ENCODE results near the gene FBXW8.

The FBXW8 gene, protein sequence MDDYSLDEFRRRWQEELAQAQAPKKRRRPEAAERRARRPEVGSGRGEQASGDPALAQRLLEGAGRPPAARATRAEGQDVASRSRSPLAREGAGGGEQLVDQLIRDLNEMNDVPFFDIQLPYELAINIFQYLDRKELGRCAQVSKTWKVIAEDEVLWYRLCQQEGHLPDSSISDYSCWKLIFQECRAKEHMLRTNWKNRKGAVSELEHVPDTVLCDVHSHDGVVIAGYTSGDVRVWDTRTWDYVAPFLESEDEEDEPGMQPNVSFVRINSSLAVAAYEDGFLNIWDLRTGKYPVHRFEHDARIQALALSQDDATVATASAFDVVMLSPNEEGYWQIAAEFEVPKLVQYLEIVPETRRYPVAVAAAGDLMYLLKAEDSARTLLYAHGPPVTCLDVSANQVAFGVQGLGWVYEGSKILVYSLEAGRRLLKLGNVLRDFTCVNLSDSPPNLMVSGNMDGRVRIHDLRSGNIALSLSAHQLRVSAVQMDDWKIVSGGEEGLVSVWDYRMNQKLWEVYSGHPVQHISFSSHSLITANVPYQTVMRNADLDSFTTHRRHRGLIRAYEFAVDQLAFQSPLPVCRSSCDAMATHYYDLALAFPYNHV

DNA sequence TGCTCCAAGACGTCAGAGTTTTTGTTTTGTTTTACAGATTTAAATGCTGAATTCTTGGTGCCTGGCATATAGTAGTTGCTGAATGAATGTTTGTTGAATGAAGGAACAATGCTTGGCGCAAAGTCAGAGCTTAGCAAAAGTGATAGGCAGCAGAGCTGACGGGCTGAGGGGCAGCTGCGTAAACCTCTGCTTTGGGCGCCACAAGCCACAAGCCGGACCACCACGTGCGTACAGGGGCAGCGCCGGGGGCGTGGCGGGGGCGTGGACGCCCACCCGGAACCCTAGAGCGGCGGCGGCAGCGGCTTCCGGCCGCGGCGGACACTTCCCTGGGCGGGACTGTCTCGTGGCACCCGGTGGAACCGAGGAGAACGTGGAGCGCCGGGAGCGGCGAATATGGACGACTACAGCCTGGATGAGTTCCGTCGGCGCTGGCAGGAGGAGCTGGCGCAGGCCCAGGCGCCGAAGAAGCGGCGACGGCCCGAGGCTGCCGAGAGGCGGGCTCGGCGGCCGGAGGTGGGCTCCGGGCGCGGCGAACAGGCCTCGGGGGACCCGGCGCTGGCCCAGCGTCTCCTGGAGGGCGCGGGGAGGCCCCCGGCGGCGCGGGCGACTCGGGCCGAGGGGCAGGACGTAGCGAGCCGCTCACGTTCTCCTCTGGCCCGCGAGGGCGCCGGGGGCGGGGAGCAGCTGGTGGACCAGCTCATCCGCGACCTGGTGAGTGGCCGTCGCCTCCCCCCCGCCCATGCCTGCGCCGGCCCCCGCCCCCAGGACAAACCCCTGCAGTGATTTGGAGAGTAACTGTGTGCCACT lies at the start of gene FBXW8:
Gene FBXW8 (plus strand): TSS at position 306 of the 807 bp plus-strand sequence. CDS start 88 bp downstream, at position 394.
- Mint-ChIP-seq H3K27ac (peak within 1 kb of the TSS; percentile 79), H3K4me3 (peak within 1 kb of the TSS; percentile 70)

DNA sequence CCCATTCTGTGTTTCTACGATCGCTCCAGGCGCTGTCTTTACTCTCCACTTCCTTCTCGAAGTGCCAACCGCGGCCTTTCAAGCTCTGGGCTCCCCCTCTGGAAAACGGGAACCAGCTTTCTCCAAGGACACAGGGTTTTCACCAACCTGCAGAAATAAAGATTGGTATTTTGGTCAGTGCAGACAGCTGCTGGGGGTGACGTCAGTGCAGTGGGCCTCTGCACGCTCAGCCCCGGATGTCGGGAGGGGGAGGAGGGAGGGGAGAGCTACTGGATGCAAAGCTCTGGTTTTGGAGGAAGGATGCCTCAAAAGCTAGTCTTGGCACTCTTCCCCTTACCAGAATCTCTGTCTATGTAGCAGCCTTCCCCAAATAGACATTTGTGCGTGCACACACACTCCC lies 49.4 kb upstream of the FBXW8 start:
- DNase-seq (ENCODE audit: low spot score in 2 of 2) (no peak), ATAC-seq (peak; percentile 75)
- H3K9me3 Mint-ChIP-seq = no peaks in the 10 kb centered on the region
- H3K36me3 Mint-ChIP-seq = no peaks in the 10 kb centered on the region
- H3K4me1 Mint-ChIP-seq = peaks cover 7% of the 10 kb centered on the region
- no peak overlapping the region for H3K27ac Mint-ChIP-seq
- no peak overlapping the region for H3K4me3 Mint-ChIP-seq

More for the DNA sequence above, at the start of gene FBXW8:
- DNase-seq (ENCODE audit: low spot score in 2 of 2) (peak; percentile 57 to 87), ATAC-seq (peak; percentile 88)
- Mint-ChIP-seq H3K9me3 (no peaks in the 10 kb centered on the region), H3K36me3 (no peaks in the 10 kb centered on the region), H3K4me1 (peaks cover 27% of the 10 kb centered on the region)

DNA sequence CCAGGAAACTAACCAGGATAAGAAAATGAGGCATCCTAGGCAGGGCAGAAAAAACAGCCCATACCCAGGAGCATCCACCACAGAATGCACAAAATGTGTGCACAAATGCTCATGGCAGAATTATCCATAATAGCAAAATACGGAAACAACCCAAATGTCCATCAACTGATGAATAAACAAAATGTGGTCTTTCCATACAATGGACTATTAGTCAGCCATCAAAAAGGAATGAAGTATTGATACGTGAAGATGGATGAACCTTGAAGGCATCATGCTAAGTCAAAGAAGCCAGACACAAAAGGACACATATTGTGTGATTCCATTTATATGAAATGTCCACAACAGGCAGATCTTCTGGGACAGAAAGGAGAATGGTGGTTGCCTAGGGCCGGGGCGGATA lies 48.6 kb upstream of the FBXW8 start:
- Mint-ChIP-seq H3K27ac (no peak overlapping the region), H3K4me1 (peaks cover 7% of the 10 kb centered on the region), H3K4me3 (no peak overlapping the region), H3K36me3 (no peaks in the 10 kb centered on the region), H3K9me3 (no peaks in the 10 kb centered on the region)
- ATAC-seq = no peak
- no peak for DNase-seq (ENCODE audit: low spot score in 2 of 2)

DNA sequence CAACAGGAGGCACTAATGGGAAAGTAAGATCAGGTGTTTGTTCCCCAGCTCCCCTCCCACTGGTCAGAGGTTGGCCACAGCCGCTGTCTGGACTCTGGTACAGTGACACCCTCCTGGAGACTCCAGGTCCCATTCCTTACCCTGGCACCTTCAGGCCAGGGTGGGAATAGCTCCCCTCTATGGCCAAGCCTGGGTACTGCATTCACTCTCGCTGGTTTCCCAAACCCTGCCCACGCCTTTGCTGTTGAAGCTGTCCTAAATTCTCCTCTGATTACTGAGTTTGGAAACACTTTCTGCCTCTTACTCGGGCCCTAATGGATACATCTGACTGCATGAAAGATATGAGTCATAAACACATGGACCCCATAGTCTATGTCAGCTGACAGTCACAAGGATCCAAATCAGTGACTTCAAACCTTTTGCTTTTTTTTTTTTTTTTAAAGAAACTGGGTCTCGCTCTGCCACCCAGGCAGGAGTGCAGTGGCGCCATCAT lies 47.4 kb upstream of the FBXW8 start:
- Mint-ChIP-seq H3K36me3 (no peaks in the 10 kb centered on the region), H3K9me3 (no peaks in the 10 kb centered on the region), H3K4me1 (peaks cover 7% of the 10 kb centered on the region), H3K4me3 (no peak overlapping the region), H3K27ac (no peak overlapping the region)
- ATAC-seq = no peak
- no peak for DNase-seq (ENCODE audit: low spot score in 2 of 2)

DNA sequence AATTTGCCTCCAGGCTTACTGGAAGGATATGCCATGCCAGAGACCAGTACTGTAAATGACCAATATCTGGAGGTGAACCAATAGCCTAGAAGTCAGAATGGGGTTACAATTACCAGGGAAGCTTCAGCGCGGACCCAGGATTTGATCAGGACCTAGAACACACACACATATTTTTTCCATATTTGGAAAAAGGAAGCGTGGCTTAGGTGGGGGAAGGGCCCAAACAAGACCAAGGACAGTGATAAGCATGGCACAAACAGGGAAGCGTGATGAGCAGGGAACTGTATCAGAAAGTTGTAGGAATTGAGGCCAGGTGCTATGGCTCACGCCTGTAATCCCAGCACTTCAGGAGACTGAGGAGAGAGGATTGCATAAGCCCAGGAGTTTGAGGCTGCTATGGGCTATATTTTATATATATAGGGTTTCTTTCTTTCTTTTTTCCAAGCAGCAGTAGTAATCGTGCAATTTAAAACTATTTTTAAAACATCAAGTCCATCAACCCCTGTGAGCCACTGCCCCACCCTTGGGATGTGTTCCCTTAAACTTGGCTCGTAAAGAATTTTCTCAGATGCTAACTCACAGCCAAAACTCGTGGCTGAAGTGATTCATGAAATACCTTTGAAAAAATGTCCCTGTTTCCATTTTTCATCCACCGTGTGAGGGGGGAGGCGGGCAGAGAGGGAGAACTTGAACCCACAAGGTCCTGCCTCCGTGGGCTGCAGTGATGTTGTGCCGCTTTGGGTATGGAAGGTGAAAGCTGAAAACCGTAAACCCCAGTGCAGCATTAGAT lies 46.2 kb upstream of the FBXW8 start:
- ATAC-seq (no peak), DNase-seq (ENCODE audit: low spot score in 2 of 2) (no peak)
- peaks cover 7% of the 10 kb centered on the region for H3K4me1 Mint-ChIP-seq
- H3K9me3 Mint-ChIP-seq = no peaks in the 10 kb centered on the region
- no peak overlapping the region for H3K4me3 Mint-ChIP-seq
- H3K36me3 Mint-ChIP-seq = no peaks in the 10 kb centered on the region
- no peak overlapping the region for H3K27ac Mint-ChIP-seq

DNA sequence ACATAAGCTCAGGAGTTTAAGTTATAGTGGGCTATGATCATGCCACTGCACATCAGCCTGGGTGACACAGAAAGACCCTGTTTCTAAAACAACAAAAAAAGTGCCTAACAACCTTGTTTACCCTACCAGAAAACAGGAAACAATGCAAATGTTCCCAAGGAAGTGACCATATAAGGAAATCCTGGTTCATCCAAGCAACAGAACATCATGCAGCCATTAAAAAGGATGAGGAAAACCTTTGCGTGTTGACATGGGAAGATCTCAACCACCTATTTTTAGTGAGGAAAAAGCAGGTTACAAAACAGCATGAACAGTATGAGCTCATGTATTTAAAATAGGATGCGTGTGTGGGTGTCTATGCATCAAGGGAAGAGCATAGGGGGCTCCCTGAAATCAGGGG lies 43.2 kb upstream of the FBXW8 start:
- H3K27ac Mint-ChIP-seq = no peak overlapping the region
- no peaks in the 10 kb centered on the region for H3K36me3 Mint-ChIP-seq
- DNase-seq (ENCODE audit: low spot score in 2 of 2) = no peak
- H3K4me3 Mint-ChIP-seq = no peak overlapping the region
- ATAC-seq = no peak
- no peaks in the 10 kb centered on the region for H3K9me3 Mint-ChIP-seq
- H3K4me1 Mint-ChIP-seq = peaks cover 2% of the 10 kb centered on the region

DNA sequence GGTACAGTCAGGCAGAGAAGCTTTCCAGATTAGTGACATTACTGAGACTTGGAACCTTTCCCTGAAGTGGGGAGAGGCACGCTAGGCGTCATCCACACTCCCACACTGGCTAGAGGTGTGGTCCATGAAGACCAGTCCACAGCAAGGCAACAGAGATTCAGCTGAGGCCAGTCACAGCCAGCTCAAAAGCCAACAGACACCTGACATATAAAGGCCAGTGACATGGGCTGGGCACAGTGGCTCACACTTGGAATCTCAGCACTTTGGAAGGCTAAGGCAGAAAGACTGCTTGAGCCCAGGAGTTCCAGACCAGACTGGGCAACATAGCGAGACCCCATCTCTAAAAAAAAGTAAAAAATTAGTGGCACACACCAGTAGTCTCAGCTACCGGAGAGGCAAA lies 40.4 kb upstream of the FBXW8 start:
- Mint-ChIP-seq H3K9me3 (no peaks in the 10 kb centered on the region), H3K4me3 (no peak overlapping the region), H3K27ac (no peak overlapping the region), H3K36me3 (no peaks in the 10 kb centered on the region), H3K4me1 (peaks cover 6% of the 10 kb centered on the region)
- ATAC-seq (no peak), DNase-seq (ENCODE audit: low spot score in 2 of 2) (no peak)

DNA sequence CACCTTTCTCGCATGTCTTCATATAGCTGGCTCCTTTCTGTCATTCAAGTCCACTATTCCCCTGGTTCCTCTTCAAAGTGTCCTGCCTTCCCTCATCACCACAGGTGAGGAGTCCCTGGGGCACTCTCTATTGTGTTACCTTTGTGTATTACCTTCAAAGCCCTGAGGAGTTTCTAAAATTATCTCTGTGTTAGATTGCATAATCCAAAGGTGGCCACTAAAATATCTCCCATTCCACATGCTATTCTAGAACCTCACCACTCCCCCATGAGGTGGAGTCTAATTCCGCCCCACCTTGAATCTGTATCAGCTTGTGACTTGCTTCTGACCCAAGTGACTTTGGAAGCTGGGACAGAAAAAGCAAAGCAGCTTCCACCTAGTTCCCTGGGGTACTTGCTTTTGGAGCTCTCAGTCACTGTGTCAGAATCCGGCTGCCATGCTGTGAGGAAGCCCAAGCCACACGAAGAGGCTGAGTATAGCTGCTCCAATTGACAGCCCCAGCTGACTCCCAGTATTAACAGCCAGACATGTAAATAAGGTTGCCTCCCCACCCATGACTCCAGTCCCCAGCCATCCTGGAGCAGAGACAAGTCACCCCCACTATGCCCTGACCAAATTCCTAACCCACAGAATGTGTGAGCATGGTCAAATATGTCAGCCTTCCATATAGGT lies 36.3 kb upstream of the FBXW8 start:
- Mint-ChIP-seq H3K4me1 (peaks cover 13% of the 10 kb centered on the region), H3K9me3 (no peaks in the 10 kb centered on the region), H3K4me3 (no peak overlapping the region), H3K36me3 (no peaks in the 10 kb centered on the region), H3K27ac (no peak overlapping the region)
- DNase-seq (ENCODE audit: low spot score in 2 of 2) (no peak), ATAC-seq (no peak)

DNA sequence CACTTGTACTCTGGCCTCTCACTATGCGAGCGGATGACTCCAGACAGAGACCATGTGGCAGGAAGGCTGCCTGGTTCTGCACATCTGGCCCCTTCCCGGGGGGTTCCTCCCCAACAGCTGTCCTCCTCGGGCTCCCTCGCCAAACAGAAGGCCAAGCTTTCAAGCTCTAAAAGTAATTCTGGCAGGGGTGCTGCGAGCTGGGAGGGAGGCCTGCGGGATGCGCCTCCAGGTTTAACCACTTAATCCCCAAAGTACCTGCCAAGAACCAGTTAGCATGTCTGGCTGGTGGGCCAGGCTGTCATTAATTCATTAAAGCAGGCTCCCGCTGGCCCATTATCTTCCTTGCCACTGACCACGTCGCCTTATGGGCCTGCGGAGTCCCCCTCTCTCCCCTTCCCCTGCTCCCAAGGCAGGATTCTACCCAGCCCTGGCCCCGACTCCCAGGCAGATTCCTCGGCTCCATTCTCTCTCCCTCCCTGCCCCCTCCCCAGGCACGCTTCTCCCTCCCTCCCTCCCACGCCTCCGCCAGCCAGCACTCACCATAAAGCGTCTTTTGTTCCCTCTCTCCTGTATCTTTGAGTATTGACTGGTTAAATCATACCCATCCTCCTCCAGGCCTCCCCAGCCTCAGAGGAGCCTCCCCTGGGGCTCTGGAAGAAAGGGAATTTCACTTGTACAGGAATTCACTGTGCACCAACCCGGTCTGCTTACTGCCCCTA lies 34.4 kb upstream of the FBXW8 start:
- H3K9me3 Mint-ChIP-seq = no peaks in the 10 kb centered on the region
- H3K4me3 Mint-ChIP-seq = no peak overlapping the region
- no peak for ATAC-seq
- DNase-seq (ENCODE audit: low spot score in 2 of 2) = no peak
- no peak overlapping the region for H3K27ac Mint-ChIP-seq
- peaks cover 27% of the 10 kb centered on the region for H3K4me1 Mint-ChIP-seq
- no peaks in the 10 kb centered on the region for H3K36me3 Mint-ChIP-seq

DNA sequence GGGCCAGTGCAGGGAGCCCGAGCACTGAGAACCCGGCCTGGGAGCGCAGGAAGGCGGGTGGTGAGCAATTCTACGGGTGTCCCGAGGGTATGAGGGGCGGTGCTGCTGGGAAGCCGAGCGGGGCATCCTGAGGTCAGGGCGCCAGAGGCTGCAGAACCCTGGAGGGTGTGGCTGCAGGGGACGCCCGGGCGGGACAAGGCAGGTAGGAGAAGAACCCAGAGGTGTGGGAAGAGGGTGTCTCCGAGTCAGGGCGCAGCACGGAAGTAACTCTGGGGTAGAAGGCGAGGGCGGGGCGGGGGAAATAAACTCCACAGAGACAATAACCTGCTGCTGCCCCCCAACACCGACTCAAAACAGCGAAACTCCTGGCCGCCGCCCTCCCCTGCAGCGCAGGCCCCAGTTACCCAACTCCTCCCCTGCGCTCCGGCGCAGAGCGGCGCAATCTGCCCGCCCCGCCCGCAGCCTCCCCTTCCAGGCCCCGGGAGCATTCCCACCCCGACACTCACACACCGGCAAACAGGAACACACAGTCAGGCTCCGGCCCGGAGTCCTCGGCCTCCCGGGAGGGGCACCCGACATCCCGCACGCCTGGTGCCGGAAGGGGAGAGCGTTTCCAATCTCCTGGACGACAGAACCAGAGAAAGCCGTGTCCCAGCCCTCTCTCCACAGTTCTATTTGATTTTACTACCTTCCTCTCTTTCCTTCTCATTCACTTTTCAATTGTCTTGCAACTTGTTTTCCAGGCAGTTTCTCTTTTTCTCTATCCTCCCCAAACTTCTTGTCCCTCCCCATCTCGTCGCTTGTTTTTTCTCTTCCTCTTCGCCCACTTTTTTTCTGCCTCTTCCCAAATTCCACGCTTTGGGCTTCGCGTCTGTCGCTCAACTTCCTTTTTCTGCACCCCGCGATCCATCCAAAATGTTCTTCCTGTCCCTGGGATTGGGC lies 31.9 kb upstream of the FBXW8 start:
- Mint-ChIP-seq H3K36me3 (no peaks in the 10 kb centered on the region), H3K9me3 (no peaks in the 10 kb centered on the region), H3K27ac (no peak overlapping the region), H3K4me3 (peak overlapping the region; percentile 69), H3K4me1 (peaks cover 31% of the 10 kb centered on the region)
- no peak for ATAC-seq
- no peak for DNase-seq (ENCODE audit: low spot score in 2 of 2)

DNA sequence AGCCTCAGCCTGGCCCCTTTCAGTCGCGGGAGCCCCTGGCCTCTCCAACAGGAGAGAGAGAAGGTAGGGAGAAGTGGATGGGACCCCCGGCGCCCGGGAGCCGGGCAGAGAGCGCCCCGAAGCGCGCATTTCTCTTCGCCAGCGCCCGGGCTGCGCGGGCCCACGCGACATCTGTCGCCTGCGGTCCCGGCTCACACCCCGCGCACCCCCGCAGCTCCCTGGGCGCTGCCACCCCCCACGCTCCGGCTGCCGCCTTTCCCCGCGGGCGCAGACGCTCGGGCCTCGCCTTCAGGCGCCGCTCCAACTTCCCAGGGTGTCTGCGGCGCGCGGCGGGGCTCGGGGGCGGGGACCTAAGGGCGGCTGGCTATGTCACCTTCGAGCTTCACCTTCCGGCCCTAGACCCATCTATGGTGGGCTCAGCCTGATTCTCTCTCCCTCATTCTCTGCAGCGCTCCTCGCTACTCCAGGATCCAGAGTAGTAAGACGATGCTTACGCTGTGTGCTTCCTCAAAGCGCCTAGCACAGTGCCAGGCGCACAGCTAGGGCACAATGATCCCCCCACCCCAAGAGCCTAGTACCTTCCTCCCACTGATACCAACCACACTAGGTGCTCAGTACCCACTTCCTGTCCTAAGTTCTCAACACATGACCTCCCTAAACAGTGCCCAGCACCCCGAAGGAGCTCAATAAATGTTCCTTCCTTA lies 31.1 kb upstream of the FBXW8 start:
- H3K9me3 Mint-ChIP-seq = no peaks in the 10 kb centered on the region
- peak overlapping the region; percentile 69 for H3K4me3 Mint-ChIP-seq
- H3K36me3 Mint-ChIP-seq = no peaks in the 10 kb centered on the region
- no peak overlapping the region for H3K27ac Mint-ChIP-seq
- DNase-seq (ENCODE audit: low spot score in 2 of 2) (peak in 1 of 2 donors; percentile 50), ATAC-seq (no peak)
- H3K4me1 Mint-ChIP-seq = peaks cover 31% of the 10 kb centered on the region

DNA sequence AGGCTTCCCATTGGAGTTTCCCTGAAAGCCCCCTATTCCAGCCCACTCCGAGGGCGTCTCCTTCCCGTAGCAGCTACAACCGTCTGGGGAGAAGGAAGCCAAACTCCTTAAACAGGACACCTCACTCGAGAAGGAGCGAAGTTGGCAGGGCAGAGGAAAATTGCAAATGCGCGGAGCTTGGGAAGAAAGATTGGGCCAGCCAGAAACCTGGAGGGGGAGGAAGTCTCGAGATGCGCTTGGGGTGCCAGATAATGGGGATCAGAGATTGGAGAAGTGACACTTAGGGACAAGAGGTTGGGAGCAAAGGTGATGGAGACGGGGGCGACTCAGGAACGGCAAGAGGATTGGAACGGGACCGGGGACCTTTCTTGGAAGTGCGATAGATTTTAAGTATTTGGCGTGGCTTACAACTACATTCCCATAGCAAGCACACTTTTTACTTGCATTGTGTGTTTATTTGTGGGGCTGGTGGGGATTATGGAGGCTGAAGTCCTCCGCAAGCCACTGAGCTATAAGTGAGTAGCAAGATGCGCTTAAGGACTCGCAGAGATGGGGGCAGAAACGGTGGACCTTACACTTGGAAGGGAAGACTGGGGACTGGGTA lies 30.4 kb upstream of the FBXW8 start:
- Mint-ChIP-seq H3K4me1 (peaks cover 31% of the 10 kb centered on the region), H3K9me3 (no peaks in the 10 kb centered on the region), H3K27ac (no peak overlapping the region), H3K4me3 (peak overlapping the region; percentile 69), H3K36me3 (no peaks in the 10 kb centered on the region)
- no peak for DNase-seq (ENCODE audit: low spot score in 2 of 2)
- ATAC-seq = no peak

All from stimulated activated effector memory CD8-positive, alpha-beta T cell treated with anti-CD3 and anti-CD28 coated beads, Interleukin-12 subunit alpha, Interleukin-12 subunit beta, amount 100 ng/mL, for 72 hours (primary cell).